Astrocyte of the cerebellum (primary cell): Measurements from ENCODE around the gene TEX55.
"Not testable (repeated sequence)": the region's sequence is repeated elsewhere in the genome, so short reads cannot be mapped to it uniquely, and the experiment has no call there.

Experiments
- DNase-seq: peaks from one replicate; pipeline ENCODE4 v3.0.0-alpha.2; 2011; ENCODE audit warnings: low read depth
- H3K4me3 ChIP-seq: 2 replicates; pipeline ENCODE4 v1.5.1; 2011; ENCODE audit warnings: mild to moderate bottlenecking, low read depth, low read length, moderate library complexity
- in situ Hi-C: cut with HindIII; loops from 2 replicates; pipeline ENCODE4 v1.10.0; 2017; ENCODE audit warnings: low sequenced_read_pairs
- TF ChIP-seq, protein P1 (sequence below): IDR thresholded peaks from 2 replicates; pipeline ENCODE4 v1.5.1; 2012; ENCODE audit warnings: low read length, low read depth, moderate library complexity, mild to moderate bottlenecking; ENCODE audit errors: missing control alignments

The TEX55 gene

DNA sequence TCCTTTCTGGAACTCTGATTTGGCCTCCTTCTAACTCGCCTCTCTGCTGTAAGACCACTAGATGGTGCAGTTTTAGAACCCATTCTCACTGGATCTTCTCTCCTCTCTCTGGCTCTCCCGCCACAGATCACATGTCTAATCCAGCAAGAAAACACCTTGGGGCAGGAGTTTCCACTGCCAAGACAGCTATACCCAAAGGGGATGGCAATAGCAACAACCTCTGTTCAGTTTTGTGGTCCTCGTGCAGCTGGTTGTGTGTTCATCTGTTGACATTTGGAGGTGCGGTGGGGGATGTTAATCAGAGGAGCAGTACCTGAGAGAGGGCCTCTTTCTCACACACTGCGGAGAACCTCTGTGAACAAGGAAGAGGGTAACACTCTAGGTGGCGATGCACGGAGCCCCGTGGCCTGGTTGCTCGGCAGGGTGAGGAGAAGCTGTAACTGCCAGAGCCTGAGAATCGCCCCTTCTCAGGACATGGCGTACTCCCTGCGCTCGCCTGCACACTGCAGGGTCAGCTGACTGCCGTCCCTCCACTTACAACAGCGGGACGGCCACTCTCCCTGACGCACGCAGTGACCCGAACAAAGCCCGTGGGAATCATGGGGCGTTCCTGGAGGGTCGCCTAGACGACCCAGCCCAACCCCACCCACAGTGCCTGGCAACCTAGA lies at the start of gene TEX55:
Gene TEX55, plus strand, starts transcription at position 666 of the 668 bp plus-strand sequence. CDS start 25 bp downstream, outside the sequence.
- in situ Hi-C loops = no loop called here
- H3K4me3 ChIP-seq = no peak within 1 kb of the TSS
- TF ChIP-seq, protein P1, sequence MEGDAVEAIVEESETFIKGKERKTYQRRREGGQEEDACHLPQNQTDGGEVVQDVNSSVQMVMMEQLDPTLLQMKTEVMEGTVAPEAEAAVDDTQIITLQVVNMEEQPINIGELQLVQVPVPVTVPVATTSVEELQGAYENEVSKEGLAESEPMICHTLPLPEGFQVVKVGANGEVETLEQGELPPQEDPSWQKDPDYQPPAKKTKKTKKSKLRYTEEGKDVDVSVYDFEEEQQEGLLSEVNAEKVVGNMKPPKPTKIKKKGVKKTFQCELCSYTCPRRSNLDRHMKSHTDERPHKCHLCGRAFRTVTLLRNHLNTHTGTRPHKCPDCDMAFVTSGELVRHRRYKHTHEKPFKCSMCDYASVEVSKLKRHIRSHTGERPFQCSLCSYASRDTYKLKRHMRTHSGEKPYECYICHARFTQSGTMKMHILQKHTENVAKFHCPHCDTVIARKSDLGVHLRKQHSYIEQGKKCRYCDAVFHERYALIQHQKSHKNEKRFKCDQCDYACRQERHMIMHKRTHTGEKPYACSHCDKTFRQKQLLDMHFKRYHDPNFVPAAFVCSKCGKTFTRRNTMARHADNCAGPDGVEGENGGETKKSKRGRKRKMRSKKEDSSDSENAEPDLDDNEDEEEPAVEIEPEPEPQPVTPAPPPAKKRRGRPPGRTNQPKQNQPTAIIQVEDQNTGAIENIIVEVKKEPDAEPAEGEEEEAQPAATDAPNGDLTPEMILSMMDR = peak; percentile 72
- peak; percentile 5 for DNase-seq

DNA sequence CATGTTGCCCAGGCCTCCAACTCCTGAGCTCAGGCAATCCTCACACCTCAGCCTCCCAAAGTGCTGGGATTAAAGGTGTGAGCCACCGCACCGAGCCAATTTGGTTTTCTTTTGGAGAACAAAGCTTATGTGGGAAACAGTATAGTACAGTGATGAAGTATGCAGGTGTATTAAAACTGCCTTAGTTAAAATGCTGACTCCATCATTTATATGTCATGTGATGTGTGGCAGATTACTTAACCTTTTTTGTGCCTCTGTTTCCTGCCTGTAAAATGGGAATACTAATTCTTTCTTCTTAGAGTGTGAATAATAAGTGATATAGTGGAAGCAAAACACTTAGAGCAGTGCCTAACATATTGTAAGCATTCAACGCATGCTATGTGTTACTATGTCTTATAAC lies 48.0 kb upstream of the TEX55 start:
- TF ChIP-seq, protein P1 = no peak
- in situ Hi-C loops = loop anchor here (10.0 kb wide), 1 partner anchor 223 kb away; no protein-coding TSS in a partner anchor
- DNase-seq = no peak
- no peak overlapping the region for H3K4me3 ChIP-seq

DNA sequence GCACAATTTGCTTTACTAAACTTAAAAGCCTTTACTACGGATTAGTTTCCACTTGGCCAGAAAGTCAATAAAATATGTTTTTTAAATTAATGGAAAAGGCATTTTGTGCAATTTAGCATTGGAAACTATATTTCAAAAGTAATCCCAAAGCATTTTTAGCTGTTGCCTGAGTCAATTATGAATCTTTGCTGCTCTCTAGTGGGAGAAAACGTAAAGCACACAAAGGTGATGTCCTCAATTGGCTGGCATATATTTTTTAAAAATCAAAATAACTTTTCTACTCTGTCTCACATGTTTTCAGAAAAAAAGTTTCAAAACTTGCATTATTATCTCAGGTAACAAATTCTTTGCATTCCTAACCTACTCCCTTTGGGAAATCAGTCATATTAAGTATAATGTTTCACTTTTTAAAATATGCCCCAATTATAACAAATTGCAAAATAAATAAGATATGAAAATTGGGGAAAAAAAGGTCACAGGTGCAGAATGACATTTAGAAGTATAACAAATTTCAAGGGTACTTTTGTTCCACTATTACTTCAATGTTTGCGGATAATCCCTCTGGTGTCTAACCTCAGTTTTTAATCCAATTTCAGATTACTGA lies 47.2 kb upstream of the TEX55 start:
- no peak overlapping the region for H3K4me3 ChIP-seq
- peak; percentile 15 for DNase-seq
- TF ChIP-seq, protein P1 = peak; percentile 67
- in situ Hi-C loops = loop anchor here (10.0 kb wide), 1 partner anchor 224 kb away; no protein-coding TSS in a partner anchor

DNA sequence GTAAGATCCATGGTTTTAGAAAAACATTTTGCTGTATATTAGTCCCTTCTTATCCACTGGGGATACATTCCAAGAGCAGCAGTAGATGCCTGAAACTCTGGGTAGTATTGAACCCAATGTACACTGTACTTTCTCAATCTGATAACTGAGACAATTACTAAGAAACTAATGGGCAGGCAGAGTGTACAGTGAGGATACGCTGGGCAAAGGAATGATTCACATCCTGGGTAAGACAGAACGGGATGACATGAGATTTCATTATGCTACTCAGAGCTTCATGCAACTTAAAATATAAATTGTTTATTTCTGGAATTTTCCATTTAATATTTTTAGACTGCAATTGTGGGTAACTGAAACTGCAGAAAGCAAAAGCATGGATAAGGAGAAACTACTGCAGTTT lies 46.2 kb upstream of the TEX55 start:
- DNase-seq = no peak
- in situ Hi-C loops = loop anchor here (10.0 kb wide), 1 partner anchor 225 kb away; no protein-coding TSS in a partner anchor

DNA sequence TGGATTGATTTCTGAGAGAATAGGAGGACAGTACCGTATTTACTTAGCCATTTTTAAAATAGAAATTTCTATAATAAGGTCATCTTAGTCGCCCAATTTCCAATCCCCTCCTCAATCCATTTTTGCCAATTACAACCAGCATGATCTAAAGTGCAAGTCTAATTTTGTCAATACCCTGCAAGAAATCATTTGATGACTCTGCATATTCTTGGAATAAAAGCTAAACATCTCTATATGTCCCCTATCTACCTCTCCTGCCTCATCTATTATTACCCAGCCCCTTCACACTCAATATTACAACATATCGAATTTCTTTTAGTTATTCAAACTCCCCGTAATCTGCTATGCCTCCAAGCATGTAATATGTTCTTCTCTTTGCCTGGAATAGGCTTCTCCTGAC lies 41.9 kb upstream of the TEX55 start:
- in situ Hi-C loops = no loop called here
- TF ChIP-seq, protein P1 = no peak
- no peak for DNase-seq
- H3K4me3 ChIP-seq = no peak overlapping the region

More for the DNA sequence above, 46.2 kb upstream of the TEX55 start:
- TF ChIP-seq, protein P1 = no peak
- no peak overlapping the region for H3K4me3 ChIP-seq

DNA sequence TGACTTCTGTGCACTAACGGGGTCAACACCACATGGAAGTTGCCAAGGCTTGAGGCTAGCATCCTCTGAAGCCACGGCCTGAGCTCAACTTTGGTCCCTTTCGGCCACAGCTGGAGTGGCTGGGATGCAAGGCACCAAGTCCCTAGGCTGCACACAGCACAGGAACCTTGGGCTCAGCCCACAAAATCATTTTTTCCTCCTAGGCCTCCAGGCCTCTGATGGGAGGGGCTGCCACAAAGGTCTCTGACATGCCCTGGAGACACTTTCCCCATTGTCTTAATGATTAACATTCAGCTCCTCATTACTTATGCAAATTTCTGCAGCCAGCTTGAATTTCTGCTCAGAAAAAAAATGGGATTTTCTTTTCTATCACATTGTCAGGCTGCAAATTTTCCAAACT lies 27.6 kb upstream of the TEX55 start:
- DNase-seq, in situ Hi-C loops, H3K4me3 ChIP-seq: not testable (repeated sequence)

DNA sequence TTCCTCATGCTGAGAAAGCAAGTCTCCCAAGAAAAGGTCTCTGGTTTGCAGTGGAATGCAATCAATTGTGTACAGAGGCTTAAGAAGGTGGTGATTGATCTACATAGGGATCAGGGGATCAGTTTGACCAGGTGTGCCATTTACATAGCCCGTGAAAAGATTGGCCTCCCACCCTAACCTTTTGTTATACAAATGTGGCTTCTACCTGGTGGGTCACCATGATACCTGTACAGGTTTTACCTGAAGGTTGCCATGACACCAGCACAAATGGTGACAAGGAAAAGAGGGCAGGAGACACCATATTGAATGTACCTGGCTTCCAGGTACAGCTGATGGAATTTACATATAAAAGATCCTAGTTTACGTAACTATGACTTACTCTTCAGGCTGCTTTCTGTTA lies 25.5 kb upstream of the TEX55 start:
- no peak for DNase-seq
- in situ Hi-C loops = no loop called here
- TF ChIP-seq, protein P1 = no peak
- H3K4me3 ChIP-seq = no peak overlapping the region
